OCI-LY1 (cell line): ENCODE data around the gene ZNF763.
"Not testable (repeated sequence)": the region's sequence is repeated elsewhere in the genome, so short reads cannot be mapped to it uniquely, and the experiment has no call there.

Experiments
- H2AFZ ChIP-seq: fragments of 200-600 bp; sonication (generic), shearing (Covaris generic); 2 replicates; pipeline ENCODE4 v1.6.0; 2014; ENCODE audit warnings: antibody characterized with exemption, mild to moderate bottlenecking, low read length
- H3F3A ChIP-seq: fragments of 200-600 bp; sonication (generic), shearing (Covaris generic); 2 replicates; pipeline ENCODE4 v1.6.0; 2014; ENCODE audit warnings: mild to moderate bottlenecking, antibody characterized with exemption, low read length, moderate library complexity; ENCODE audit not compliant: insufficient read depth
- H3K27ac ChIP-seq: fragments of 200-600 bp; sonication (generic); 2 replicates; pipeline ENCODE4 v1.5.1; 2014; ENCODE audit warnings: low read length, mixed run types, mild to moderate bottlenecking, low read depth; ENCODE audit not compliant: poor library complexity, severe bottlenecking
- H3K27me3 ChIP-seq: fragments of 200-600 bp; sonication (generic); 2 replicates; pipeline ENCODE4 v1.6.0; 2014; ENCODE audit warnings: antibody characterized with exemption, mild to moderate bottlenecking, low read length, moderate library complexity; ENCODE audit not compliant: insufficient read depth
- H3K36me3 ChIP-seq: fragments of 200-600 bp; sonication (generic); 2 replicates; pipeline ENCODE4 v1.6.1; 2014; ENCODE audit warnings: mild to moderate bottlenecking, antibody characterized with exemption, low read length, moderate library complexity, mixed read lengths; ENCODE audit not compliant: insufficient read depth
- H3K4me1 ChIP-seq: fragments of 200-600 bp; sonication (generic); 2 replicates; pipeline ENCODE4 v1.5.1; 2014; ENCODE audit warnings: mild to moderate bottlenecking, low read length, moderate library complexity; ENCODE audit not compliant: insufficient read depth, severe bottlenecking
- H3K4me2 ChIP-seq: fragments of 200-600 bp; sonication (generic), shearing (Covaris generic); 2 replicates; pipeline ENCODE4 v1.6.1; 2014; ENCODE audit warnings: low read length
- H3K4me3 ChIP-seq: fragments of 200-600 bp; sonication (generic); 2 replicates; pipeline ENCODE4 v1.5.1; 2014; ENCODE audit warnings: low read length, low read depth, mild to moderate bottlenecking, mixed read lengths; ENCODE audit not compliant: poor library complexity, severe bottlenecking
- H3K79me2 ChIP-seq: fragments of 200-600 bp; shearing (Covaris generic); 2 replicates; pipeline ENCODE4 v1.6.1; 2016; ENCODE audit warnings: mixed run types, low read length, mixed read lengths; ENCODE audit not compliant: insufficient read depth
- H3K9ac ChIP-seq: fragments of 200-600 bp; sonication (generic), shearing (Covaris generic); 2 replicates; pipeline ENCODE4 v1.6.1; 2014; ENCODE audit warnings: mild to moderate bottlenecking, low read length, mixed read lengths
- H3K9me2 ChIP-seq: fragments of 200-600 bp; sonication (generic), shearing (Covaris generic); 2 replicates; pipeline ENCODE4 v1.6.1; 2014; ENCODE audit warnings: low read depth, mild to moderate bottlenecking, low read length, mixed read lengths
- H3K9me3 ChIP-seq: fragments of 200-600 bp; shearing (Covaris generic); 2 replicates; pipeline ENCODE4 v1.6.1; 2014; ENCODE audit warnings: low read length, mixed read lengths
- H4K20me1 ChIP-seq: fragments of 200-600 bp; sonication (generic), shearing (Covaris generic); 2 replicates; pipeline ENCODE4 v1.6.0; 2016; ENCODE audit warnings: mild to moderate bottlenecking, low read length; ENCODE audit not compliant: insufficient read depth
- EZH2 ChIP-seq: fragments of 200-600 bp; sonication (generic), shearing (Covaris generic); IDR thresholded peaks from 2 replicates; pipeline ENCODE4 v1.8.0; 2017; ENCODE audit warnings: borderline replicate concordance, mixed run types, mild to moderate bottlenecking, antibody characterized with exemption, low read length, moderate library complexity, mixed read lengths
- TF ChIP-seq, protein P1 (sequence below): fragments of 200-600 bp; sonication (generic), shearing (Covaris generic); IDR thresholded peaks from 2 replicates; pipeline ENCODE4 v1.5.1; 2017; ENCODE audit warnings: mild to moderate bottlenecking, antibody characterized with exemption, low read length, moderate library complexity, mixed read lengths

The ZNF763 gene

DNA sequence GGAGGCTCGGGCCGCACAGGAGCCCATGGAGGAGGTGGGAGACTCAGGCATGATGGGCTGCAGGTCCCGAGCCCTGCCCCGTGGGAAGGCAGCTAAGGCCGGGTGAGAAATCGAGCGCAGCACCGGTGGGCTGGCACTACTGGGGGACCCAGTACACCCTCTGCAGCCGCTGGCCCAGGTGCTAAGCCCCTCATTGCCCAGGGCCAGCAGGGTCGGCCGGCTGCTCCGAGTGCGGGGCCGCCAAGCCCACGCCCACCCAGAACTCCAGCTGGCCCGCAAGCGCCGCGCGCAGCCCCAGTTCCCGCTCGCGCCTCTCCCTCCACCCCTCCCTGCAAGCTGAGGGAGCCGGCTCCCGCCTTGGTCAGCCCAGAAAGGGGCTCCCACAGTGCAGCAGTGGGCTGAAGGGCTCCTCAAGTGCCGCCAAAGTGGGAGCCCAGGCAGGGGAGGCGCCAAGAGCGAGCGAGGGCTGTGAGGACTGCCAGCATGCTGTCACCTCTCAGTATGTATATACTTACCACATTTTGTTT lies 23.4 kb upstream of the ZNF763 start:
- peaks cover 16% of the 10 kb centered on the region for H3K79me2 ChIP-seq
- H3K9ac ChIP-seq, H3K9me2 ChIP-seq, H3K4me1 ChIP-seq, H3K4me3 ChIP-seq, H3K27ac ChIP-seq, H3K27me3 ChIP-seq, H4K20me1 ChIP-seq, H3K4me2 ChIP-seq, H3F3A ChIP-seq, H2AFZ ChIP-seq: not testable (repeated sequence)
- H3K36me3 ChIP-seq: peaks cover 63% of the 10 kb centered on the region
- H3K9me3 ChIP-seq: peaks cover 35% of the 10 kb centered on the region

DNA sequence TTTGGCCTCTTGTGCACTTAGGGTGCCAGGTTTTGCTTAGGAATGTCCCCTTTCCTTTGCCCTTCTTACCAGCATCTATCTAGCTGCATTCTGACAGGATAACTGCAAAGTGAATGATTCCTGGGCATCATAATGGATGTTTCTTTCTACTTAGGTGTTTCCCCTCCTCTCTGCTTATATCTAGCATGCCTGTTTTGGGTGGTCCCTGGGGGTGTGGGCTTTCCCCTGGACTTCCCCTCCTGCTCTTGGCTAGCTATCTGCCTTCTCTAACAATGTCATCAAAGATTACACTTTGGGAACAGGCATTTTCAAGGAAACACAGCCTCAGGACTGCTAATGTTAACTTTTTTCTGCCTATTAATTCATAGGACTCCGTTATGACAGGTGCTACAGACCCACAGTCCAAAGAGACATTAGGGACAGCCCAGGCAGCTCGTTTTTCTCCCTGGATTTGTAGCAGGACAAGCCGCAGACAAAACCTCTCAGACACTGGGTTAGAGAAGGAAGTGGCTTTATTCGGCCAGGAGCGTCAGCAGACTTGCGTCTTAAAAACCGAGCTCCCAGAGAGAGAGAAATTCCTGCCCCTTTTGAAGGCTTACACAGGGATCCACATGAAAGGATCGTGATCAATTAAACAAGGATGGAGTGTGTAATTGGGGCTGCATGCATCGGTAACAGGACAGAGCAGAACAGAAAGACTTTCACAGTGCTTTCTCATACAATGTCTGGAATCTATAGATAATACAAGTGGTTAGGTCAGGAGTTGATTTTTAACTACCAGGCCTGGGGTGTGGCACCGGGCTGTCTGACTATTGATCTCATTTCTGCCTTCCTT lies 22.6 kb upstream of the ZNF763 start:
- Histone ChIP-seq H3K4me2 (no peak overlapping the region), H3K27me3 (no peaks in the 10 kb centered on the region), H2AFZ (no peak overlapping the region), H3K79me2 (peaks cover 12% of the 10 kb centered on the region), H3F3A (no peaks in the 10 kb centered on the region), H3K9me3 (peaks cover 39% of the 10 kb centered on the region), H3K27ac (no peak overlapping the region), H3K36me3 (peaks cover 71% of the 10 kb centered on the region), H3K4me3 (no peak overlapping the region), H3K9me2 (no peaks in the 10 kb centered on the region), H3K9ac (no peak overlapping the region), H4K20me1 (no peaks in the 10 kb centered on the region), H3K4me1 (no peaks in the 10 kb centered on the region)
- TF ChIP-seq EZH2: no peak
- TF ChIP-seq, protein P1, sequence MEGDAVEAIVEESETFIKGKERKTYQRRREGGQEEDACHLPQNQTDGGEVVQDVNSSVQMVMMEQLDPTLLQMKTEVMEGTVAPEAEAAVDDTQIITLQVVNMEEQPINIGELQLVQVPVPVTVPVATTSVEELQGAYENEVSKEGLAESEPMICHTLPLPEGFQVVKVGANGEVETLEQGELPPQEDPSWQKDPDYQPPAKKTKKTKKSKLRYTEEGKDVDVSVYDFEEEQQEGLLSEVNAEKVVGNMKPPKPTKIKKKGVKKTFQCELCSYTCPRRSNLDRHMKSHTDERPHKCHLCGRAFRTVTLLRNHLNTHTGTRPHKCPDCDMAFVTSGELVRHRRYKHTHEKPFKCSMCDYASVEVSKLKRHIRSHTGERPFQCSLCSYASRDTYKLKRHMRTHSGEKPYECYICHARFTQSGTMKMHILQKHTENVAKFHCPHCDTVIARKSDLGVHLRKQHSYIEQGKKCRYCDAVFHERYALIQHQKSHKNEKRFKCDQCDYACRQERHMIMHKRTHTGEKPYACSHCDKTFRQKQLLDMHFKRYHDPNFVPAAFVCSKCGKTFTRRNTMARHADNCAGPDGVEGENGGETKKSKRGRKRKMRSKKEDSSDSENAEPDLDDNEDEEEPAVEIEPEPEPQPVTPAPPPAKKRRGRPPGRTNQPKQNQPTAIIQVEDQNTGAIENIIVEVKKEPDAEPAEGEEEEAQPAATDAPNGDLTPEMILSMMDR: no peak

DNA sequence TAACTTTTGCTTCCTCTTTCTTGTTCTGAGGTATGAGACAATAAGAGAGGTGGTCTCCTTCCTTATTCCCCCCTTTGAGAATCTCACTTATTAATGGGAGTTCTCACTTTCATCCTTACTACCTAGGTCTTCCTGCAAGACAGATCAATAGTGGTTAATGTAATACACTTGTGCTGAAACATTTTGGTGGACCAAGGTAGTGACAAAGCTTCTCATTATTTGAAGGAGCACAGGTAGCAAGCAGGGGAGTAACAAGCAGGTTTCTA lies 22.1 kb upstream of the ZNF763 start:
- H2AFZ ChIP-seq: no peak overlapping the region
- H3K4me1 ChIP-seq: no peaks in the 10 kb centered on the region
- no peak overlapping the region for H3K4me2 ChIP-seq
- H3K27me3 ChIP-seq: no peaks in the 10 kb centered on the region
- TF ChIP-seq EZH2: no peak
- TF ChIP-seq, protein P1: no peak
- no peak overlapping the region for H3K27ac ChIP-seq
- no peak overlapping the region for H3K9ac ChIP-seq
- peaks cover 76% of the 10 kb centered on the region for H3K36me3 ChIP-seq
- H3K79me2 ChIP-seq: peaks cover 10% of the 10 kb centered on the region
- H3K9me2 ChIP-seq: no peaks in the 10 kb centered on the region
- no peaks in the 10 kb centered on the region for H4K20me1 ChIP-seq
- no peak overlapping the region for H3K4me3 ChIP-seq
- H3F3A ChIP-seq: no peaks in the 10 kb centered on the region
- H3K9me3 ChIP-seq: peaks cover 45% of the 10 kb centered on the region

DNA sequence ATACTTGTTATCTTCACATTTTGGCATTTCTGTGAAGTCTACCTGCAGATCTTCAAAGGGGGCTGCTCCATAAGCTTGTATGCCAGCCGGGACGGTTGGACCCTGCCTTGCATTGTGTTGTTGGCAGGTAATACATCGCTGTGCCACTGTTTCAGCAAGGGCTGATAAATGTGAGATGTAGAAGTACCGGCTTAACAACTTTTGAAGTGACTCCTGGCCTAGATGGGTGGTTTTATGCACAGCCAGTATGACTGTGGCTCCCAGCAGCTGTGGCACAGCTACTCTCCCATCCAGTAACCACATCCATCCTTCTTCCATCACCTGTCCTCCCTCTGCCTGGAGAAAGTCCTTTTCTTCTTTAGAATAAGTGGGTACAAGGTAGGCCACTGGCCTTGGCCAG lies 20.2 kb upstream of the ZNF763 start:
- Histone ChIP-seq H3K4me1 (no peaks in the 10 kb centered on the region), H3K36me3 (peaks cover 92% of the 10 kb centered on the region), H3K27ac (no peak overlapping the region), H3F3A (peaks cover 7% of the 10 kb centered on the region), H3K9me3 (peaks cover 63% of the 10 kb centered on the region), H2AFZ (no peak overlapping the region), H3K27me3 (no peaks in the 10 kb centered on the region), H3K9ac (no peak overlapping the region), H3K4me2 (no peak overlapping the region), H3K9me2 (no peaks in the 10 kb centered on the region), H3K79me2 (peaks cover 1% of the 10 kb centered on the region; the same call in 1 of the 2 replicates), H3K4me3 (no peak overlapping the region), H4K20me1 (no peaks in the 10 kb centered on the region)
- TF ChIP-seq, protein P1: no peak
- no peak for TF ChIP-seq EZH2
